Thyroid gland (tissue), 4 donors: Measurements from ENCODE around the gene MVP. TPM values are rescaled to one million over a fixed set of nuclear protein-coding genes. Genes with fewer than 3 reads are reported as not detected.
"Not testable (repeated sequence)": the region's sequence is repeated elsewhere in the genome, so short reads cannot be mapped to it uniquely, and the experiment has no call there.

Source experiments
- DNase-seq, 2 donors: peaks; one replicate each; pipeline ENCODE4 v3.0.0-alpha.2; 2019
- H3K27ac ChIP-seq, 3 donors: fragments of 200-600 bp; sonication (generic); 1 replicate in 2 of 3; 2 replicates in 1 of 3; pipeline ENCODE4 v1.5.1; 2016 to 2019; ENCODE audit warnings: mild to moderate bottlenecking in 1 of 3, moderate library complexity in 1 of 3
- H3K27me3 ChIP-seq: fragments of 200-600 bp; sonication (generic); one replicate; pipeline ENCODE4 v1.5.1; 2019
- H3K36me3 ChIP-seq, 2 donors: fragments of 200-600 bp; sonication (generic); one replicate each; pipeline ENCODE4 v1.5.1; 2016 to 2019
- H3K4me1 ChIP-seq, 2 donors: fragments of 200-600 bp; sonication (generic); one replicate each; pipeline ENCODE4 v1.5.1; 2017 to 2019
- H3K4me3 ChIP-seq, 3 donors: fragments of 200-600 bp; sonication (generic); replicated peaks in 1 of 3; 1 replicate in 2 of 3; 2 replicates in 1 of 3; pipeline ENCODE4 v1.5.1; 2016; ENCODE audit warnings: mild to moderate bottlenecking in 1 of 3
- H3K9me3 ChIP-seq: fragments of 200-600 bp; sonication (generic); one replicate; pipeline ENCODE4 v1.5.1; 2017
- CTCF ChIP-seq, 6 experiments: fragments of 200-600 bp in 3 of 6; fragments of 450-650 bp in 3 of 6; sonication (generic) in 3 of 6; IDR thresholded peaks; one replicate each; pipeline ENCODE4 v1.5.1; 2016 to 2019; ENCODE audit warnings: antibody characterized with exemption in 6 of 6, mild to moderate bottlenecking in 2 of 6, inconsistent platforms in 1 of 6, moderate library complexity in 1 of 6
- POLR2A ChIP-seq, 2 donors: fragments of 450-650 bp; IDR thresholded peaks; one replicate each; pipeline ENCODE4 v1.6.1; 2017; ENCODE audit warnings: antibody characterized with exemption in 2 of 2, mild to moderate bottlenecking in 2 of 2, moderate library complexity in 1 of 2
- WGBS, 2 donors: methylation state at CpG; one replicate each; pipeline ENCODE4 v1.1.5; 2017; 5-methylcytosine and 5-hydroxymethylcytosine counted together
- intact Hi-C: fragments of 100-400 bp; cut with DNase I; formaldehyde crosslinking; loops from one replicate; pipeline ENCODE4 v1.15.1; 2023
- total RNA-seq, 4 donors: library from RNA; depleted of rRNA; stranded (reverse); fragments of >200 nt; gene quantifications; one replicate each; pipeline ENCODE4 v1.2.3, GENCODE V29; 2016

MVP gene
- total RNA-seq, 4 donors from 2014 or later = 70.1 to 127 (median 90.6) TPM

GRCh38 chr16:29790183-29790948 lies 29.9 kb upstream of the MVP start, which contains the start of gene KIF22:
KIF22 (plus strand) TSS chr16:29790751; CDS start chr16:29790760, 9 bp downstream.
- Histone ChIP-seq H3K9me3 (no peaks in the 10 kb centered on the region), H3K27ac (peak within 1 kb of the TSS; percentile 77 to 89 (median 87)), H3K27me3 (no peaks in the 10 kb centered on the region), H3K4me1 (peaks cover 20 to 22% of the 10 kb centered on the region in 2 donors), H3K36me3 (no peaks in the 10 kb centered on the region), H3K4me3 (peak within 1 kb of the TSS; percentile 55 to 78 (median 67))
- intact Hi-C loops = no loop called here
- WGBS, 2 donors = 0% methylated on average over 14 to 35 of the region's 67 CpGs
- peak; percentile 98 to 99 for DNase-seq
- TF ChIP-seq CTCF (IDR thresholded peaks at IDR 0.05) (peak in 4 of 6 experiments; percentile 37 to 76 (median 62)), POLR2A (IDR thresholded peaks at IDR 0.05) (peak; percentile 64 to 84)

GRCh38 chr16:29790949-29791844 lies 29.1 kb upstream of the MVP start:
- Histone ChIP-seq H3K27me3 (no peaks in the 10 kb centered on the region), H3K4me3 (peak overlapping the region; percentile 55 to 78 (median 67)), H3K27ac (peak overlapping the region in 2 of 3 donors; percentile 20 to 89), H3K4me1 (peaks cover 17 to 18% of the 10 kb centered on the region in 2 donors), H3K9me3 (no peaks in the 10 kb centered on the region), H3K36me3 (no peaks in the 10 kb centered on the region)
- DNase-seq = no peak
- intact Hi-C loops = no loop called here
- WGBS, 2 donors = 1 to 2% methylated on average over 22 to 30 of the region's 31 CpGs
- TF ChIP-seq POLR2A (IDR thresholded peaks at IDR 0.05) (no peak), CTCF (IDR thresholded peaks at IDR 0.05) (no peak)

GRCh38 chr16:29791845-29792807 lies 28.1 kb upstream of the MVP start:
- Histone ChIP-seq H3K4me1 (peaks cover 17 to 18% of the 10 kb centered on the region in 2 donors), H3K27me3 (no peaks in the 10 kb centered on the region), H3K36me3 (peaks cover 4 to 5% of the 10 kb centered on the region in 2 donors), H3K27ac (no peak overlapping the region), H3K4me3 (no peak overlapping the region), H3K9me3 (no peaks in the 10 kb centered on the region)
- intact Hi-C loops = no loop called here
- TF ChIP-seq CTCF (IDR thresholded peaks at IDR 0.05) (no peak), POLR2A (IDR thresholded peaks at IDR 0.05) (no peak)
- DNase-seq = no peak
- WGBS, 2 donors = 69 to 71% methylated on average over 9 of the region's 9 CpGs

- H3K27ac ChIP-seq, H3K27me3 ChIP-seq, DNase-seq, intact Hi-C loops, H3K9me3 ChIP-seq, H3K4me3 ChIP-seq: not testable (repeated sequence)
- H3K4me1 ChIP-seq = peaks cover 17 to 18% of the 10 kb centered on the region in 2 donors
- WGBS, 2 donors = 82 to 86% methylated on average over 18 of the region's 18 CpGs
- H3K36me3 ChIP-seq = peaks cover 11 to 13% of the 10 kb centered on the region in 2 donors
Observed at GRCh38 chr16:29793153-29793552, 27.1 kb upstream of the MVP start.
